ENCODE data around the gene EXPH5. TPM values are rescaled to one million over a fixed set of nuclear protein-coding genes. Genes with fewer than 3 reads are reported as not detected.

Gene EXPH5
- total and polyA plus RNA-seq, 12 donors = 0.14 to 7.4 (median 0.98) TPM

- intact Hi-C loops (cut with DNase I) = no loop called here
- H3K9me3 ChIP-seq (replicated peaks in 1 of 3) = no peaks in the 10 kb centered on the region
- no peak overlapping the region for H3K4me3 ChIP-seq
- H3K36me3 ChIP-seq (replicated peaks in 1 of 2) = no peaks in the 10 kb centered on the region
- H3K4me1 ChIP-seq (replicated peaks in 1 of 2) = peaks cover 8 to 9% of the 10 kb centered on the region in 2 donors
- no peak for DNase-seq
- no peak for TF ChIP-seq POLR2A (IDR thresholded peaks at IDR 0.05)
- no peak for TF ChIP-seq CTCF (IDR thresholded peaks at IDR 0.05)
- H3K27ac ChIP-seq = no peak overlapping the region
- WGBS, 4 donors = 93 to 98% (median 96%) methylated on average over 4 of the region's 4 CpGs
- no peaks in the 10 kb centered on the region for H3K27me3 ChIP-seq
These were observed 93.4 kb downstream of the EXPH5 start for GRCh38 chr11:108500169-108500568.

- Histone ChIP-seq H3K9me3 (replicated peaks in 1 of 3) (no peaks in the 10 kb centered on the region), H3K36me3 (replicated peaks in 1 of 2) (no peaks in the 10 kb centered on the region), H3K27me3 (no peaks in the 10 kb centered on the region), H3K4me1 (replicated peaks in 1 of 2) (peaks cover 8 to 9% of the 10 kb centered on the region in 2 donors), H3K4me3 (peak overlapping the region in 2 of 4 donors; percentile 53 to 90), H3K27ac (peak overlapping the region in 4 of 5 donors; percentile 84 to 98 (median 96))
- WGBS, 4 donors = 59 to 66% (median 62%) methylated on average over 28 to 29 of the region's 29 CpGs
- DNase-seq = peak in 4 of 7 donors; percentile 4 to 52 (median 22)
- no peak for TF ChIP-seq CTCF (IDR thresholded peaks at IDR 0.05)
- no peak for TF ChIP-seq POLR2A (IDR thresholded peaks at IDR 0.05)
- intact Hi-C loops (cut with DNase I) = no loop called here
These were observed 94.7 kb downstream of the EXPH5 start for GRCh38 chr11:108498816-108499408.

- WGBS, 4 donors = 0 to 1% (median 0%) methylated on average over 8 to 84 of the region's 84 CpGs
- intact Hi-C loops (cut with DNase I) = no loop called here
- DNase-seq = peak; percentile 40 to 59 (median 56)
- peak within 1 kb of the TSS; percentile 84 to 98 (median 94) for H3K27ac ChIP-seq
- H3K9me3 ChIP-seq (replicated peaks in 1 of 3) = no peaks in the 10 kb centered on the region
- peak within 1 kb of the TSS; percentile 16 to 90 (median 48) for H3K4me3 ChIP-seq
- peaks cover 8 to 9% of the 10 kb centered on the region in 2 donors for H3K4me1 ChIP-seq (replicated peaks in 1 of 2)
- H3K27me3 ChIP-seq = no peaks in the 10 kb centered on the region
- no peaks in the 10 kb centered on the region for H3K36me3 ChIP-seq (replicated peaks in 1 of 2)
- TF ChIP-seq CTCF (IDR thresholded peaks at IDR 0.05) (peak in 1 of 6 experiments; percentile 2), POLR2A (IDR thresholded peaks at IDR 0.05) (no peak)
These were observed 95.3 kb downstream of the EXPH5 start, which contains the start of gene POGLUT3 for GRCh38 chr11:108498046-108498815. Gene POGLUT3, minus strand, starts transcription at chr11:108498384. Its CDS starts 18 bp downstream, at chr11:108498366.

- TF ChIP-seq CTCF (IDR thresholded peaks at IDR 0.05) = no peak
- peak; percentile 10 to 93 for TF ChIP-seq POLR2A (IDR thresholded peaks at IDR 0.05)
- no peaks in the 10 kb centered on the region for H3K27me3 ChIP-seq
- intact Hi-C loops (cut with DNase I) = no loop called here
- H3K36me3 ChIP-seq (replicated peaks in 1 of 2) = no peaks in the 10 kb centered on the region
- no peaks in the 10 kb centered on the region for H3K9me3 ChIP-seq (replicated peaks in 1 of 3)
- WGBS, 4 donors = 2 to 4% (median 2%) methylated on average over 19 to 30 of the region's 30 CpGs
- H3K4me1 ChIP-seq (replicated peaks in 1 of 2) = peaks cover 8 to 9% of the 10 kb centered on the region in 2 donors
- peak overlapping the region; percentile 16 to 90 (median 48) for H3K4me3 ChIP-seq
- H3K27ac ChIP-seq = peak overlapping the region; percentile 84 to 98 (median 94)
- DNase-seq = peak; percentile 87 to 97 (median 95)
These were observed 96.1 kb downstream of the EXPH5 start for GRCh38 chr11:108497317-108498045.
